ENCODE data around the gene PPFIA2.

The PPFIA2 gene

DNA sequence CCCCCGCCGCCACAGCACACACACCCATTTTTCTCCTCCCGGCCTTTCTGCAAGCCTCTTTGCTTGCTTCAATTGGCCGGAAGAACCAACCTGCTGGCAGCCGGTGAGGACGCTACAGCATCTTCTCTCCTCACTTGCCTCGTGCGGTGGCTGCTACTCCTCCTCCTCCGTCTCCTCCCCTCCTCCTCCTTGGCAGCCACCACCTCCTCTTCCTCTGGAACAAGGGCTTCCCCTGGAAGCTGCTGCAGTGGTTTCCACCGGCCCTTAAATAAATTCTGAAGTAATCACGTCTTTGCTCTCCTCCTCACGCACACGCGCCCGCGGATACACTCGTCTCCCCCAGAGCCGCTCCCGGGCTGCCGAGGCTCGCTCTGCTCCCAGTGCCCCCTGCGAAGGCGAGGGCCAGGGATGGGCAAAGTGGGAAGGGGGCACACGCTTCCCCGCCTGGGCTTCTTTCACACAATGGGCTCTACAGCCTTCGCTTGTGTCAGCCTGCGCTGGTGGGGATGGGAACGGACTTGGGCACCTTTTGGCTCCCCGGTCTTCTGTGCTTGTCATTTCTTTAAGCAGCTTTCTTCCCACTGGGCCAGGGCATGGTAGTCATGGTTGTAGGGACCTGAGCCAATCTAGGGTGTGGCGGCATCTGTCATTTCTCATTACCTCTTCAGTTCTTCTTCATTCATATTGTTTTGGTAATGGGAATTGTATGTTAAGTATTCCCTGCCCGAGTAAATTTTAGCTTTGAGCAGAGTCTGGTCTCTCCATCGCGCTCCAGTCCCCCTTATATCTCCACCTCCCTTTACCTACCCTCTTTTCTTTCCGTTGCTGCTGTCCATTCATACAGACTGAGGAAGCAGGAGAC is at the start of gene PPFIA2:
TSS of gene PPFIA2 (minus strand) at position 161 of the 862 bp plus-strand sequence.
- H3K4me3 ChIP-seq (ENCODE audit: low read depth, low read length), result peak within 1 kb of the TSS; percentile 62
- TF ChIP-seq, protein P1, sequence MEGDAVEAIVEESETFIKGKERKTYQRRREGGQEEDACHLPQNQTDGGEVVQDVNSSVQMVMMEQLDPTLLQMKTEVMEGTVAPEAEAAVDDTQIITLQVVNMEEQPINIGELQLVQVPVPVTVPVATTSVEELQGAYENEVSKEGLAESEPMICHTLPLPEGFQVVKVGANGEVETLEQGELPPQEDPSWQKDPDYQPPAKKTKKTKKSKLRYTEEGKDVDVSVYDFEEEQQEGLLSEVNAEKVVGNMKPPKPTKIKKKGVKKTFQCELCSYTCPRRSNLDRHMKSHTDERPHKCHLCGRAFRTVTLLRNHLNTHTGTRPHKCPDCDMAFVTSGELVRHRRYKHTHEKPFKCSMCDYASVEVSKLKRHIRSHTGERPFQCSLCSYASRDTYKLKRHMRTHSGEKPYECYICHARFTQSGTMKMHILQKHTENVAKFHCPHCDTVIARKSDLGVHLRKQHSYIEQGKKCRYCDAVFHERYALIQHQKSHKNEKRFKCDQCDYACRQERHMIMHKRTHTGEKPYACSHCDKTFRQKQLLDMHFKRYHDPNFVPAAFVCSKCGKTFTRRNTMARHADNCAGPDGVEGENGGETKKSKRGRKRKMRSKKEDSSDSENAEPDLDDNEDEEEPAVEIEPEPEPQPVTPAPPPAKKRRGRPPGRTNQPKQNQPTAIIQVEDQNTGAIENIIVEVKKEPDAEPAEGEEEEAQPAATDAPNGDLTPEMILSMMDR (IDR thresholded peaks at IDR 0.05; ENCODE audit: low read depth, low read length), result no peak
- peak; percentile 54 for DNase-seq (ENCODE audit: low read depth, low spot score)
- in situ Hi-C loops (cut with HindIII; ENCODE audit: low sequenced_read_pairs), result no loop called here

DNA sequence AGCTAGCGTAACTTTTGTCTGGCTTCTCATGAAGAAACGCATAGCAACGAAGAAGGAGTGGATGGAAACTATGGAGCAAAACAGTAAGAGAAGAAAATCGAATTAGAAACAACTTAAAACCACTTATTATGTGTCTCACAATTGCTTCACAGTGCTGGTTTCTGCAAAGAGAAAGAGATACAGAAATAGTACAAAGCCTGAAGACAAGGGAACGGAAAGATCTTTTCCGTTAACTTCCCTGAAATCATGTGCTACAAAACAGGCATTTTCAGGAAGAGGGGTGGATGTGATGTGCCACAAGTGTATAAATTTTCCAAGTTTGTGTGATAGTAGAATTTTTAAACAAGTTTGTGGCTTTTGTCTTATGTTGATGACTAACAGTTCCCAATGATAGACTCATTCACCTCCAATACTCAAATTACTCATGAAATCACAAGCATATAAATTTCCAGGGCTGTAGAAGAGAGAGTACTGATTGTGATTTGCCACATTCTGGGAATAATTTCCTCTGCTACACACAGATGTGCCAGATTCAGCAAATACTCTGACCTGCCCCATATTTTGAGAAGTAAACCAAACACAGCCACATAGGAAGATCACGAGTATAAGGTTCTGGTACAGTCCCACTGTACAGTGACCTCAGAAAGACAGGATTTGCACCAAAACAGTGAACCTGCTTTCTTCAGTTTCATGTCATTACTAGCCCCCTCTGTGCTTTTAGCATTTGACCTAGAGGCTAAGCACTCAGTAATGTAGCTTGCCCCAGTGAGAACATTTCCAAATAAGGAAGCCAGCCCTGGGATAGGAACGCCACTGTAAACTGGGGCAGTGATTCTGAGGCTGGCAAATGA is 41.4 kb upstream of the PPFIA2 start:
- H3K4me3 ChIP-seq (ENCODE audit: low read depth, low read length), result no peak overlapping the region
- TF ChIP-seq, protein P1 (IDR thresholded peaks at IDR 0.05; ENCODE audit: low read depth, low read length), result no peak
- in situ Hi-C loops (cut with HindIII; ENCODE audit: low sequenced_read_pairs), result no loop called here
- DNase-seq (ENCODE audit: low read depth, low spot score), result peak; percentile 58

DNA sequence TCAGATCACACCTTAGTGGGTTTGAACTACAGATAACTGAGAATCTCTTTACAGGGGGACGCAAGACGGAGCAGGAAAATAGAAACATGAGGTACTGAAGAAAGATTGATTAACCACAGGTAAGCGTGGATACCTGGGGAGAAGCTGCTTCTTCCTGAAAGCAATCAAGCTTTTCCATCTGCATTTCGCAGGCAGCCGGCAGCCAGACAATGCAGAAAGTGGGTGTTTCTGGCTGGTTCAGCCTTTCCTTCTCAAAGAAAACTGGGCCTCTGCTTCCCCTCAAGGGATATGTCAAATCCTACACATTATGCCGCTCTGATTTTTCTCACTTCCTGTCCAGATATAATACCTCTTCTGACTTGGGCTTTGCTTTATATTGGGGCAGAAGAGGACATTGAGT is 39.1 kb upstream of the PPFIA2 start:
- in situ Hi-C loops (cut with HindIII; ENCODE audit: low sequenced_read_pairs), result no loop called here
- no peak overlapping the region for H3K4me3 ChIP-seq (ENCODE audit: low read depth, low read length)
- DNase-seq (ENCODE audit: low read depth, low spot score), result no peak
- TF ChIP-seq, protein P1 (IDR thresholded peaks at IDR 0.05; ENCODE audit: low read depth, low read length), result no peak

DNA sequence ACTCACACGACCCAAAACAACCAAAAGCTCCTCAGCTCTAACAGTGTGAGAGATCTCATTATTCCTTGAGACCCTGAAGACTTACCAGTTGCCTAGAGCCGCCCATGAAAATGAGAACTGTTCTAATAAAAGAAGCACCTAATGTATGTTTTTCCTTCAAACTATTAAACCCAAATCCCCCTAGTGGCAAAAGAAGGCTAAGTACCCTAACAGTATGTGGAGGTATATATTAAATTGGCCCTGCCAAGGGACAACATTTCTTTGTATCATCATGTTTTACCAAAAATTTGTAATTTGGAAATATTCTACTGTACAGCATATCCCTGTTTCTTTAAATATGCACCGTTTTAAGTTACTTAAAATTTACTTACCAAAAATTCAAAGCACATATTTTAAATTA is 38.0 kb upstream of the PPFIA2 start:
- DNase-seq (ENCODE audit: low read depth, low spot score), result peak; percentile 25
- in situ Hi-C loops (cut with HindIII; ENCODE audit: low sequenced_read_pairs), result no loop called here
- H3K4me3 ChIP-seq (ENCODE audit: low read depth, low read length), result no peak overlapping the region
- TF ChIP-seq, protein P1 (IDR thresholded peaks at IDR 0.05; ENCODE audit: low read depth, low read length), result peak; percentile 64

DNA sequence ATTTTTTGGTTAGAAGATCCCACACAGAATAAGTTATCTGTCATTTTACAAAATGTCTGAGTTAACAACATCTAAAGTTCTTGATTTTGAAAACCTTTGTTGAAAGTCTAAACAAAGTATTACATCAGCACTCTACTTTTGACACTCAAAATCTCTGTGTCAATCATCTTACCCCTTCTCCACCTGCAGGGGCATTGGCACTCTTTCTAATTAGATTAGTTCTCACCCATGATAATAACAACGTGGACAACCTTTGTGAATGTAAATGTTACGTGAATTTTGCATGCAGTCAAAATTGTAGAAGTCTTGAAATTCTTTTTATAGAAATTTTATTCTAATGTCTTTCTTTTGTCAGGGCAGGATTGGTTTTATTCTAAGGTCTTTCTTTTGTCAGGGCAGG is 33.5 kb upstream of the PPFIA2 start:
- DNase-seq (ENCODE audit: low read depth, low spot score), result no peak
- H3K4me3 ChIP-seq (ENCODE audit: low read depth, low read length), result no peak overlapping the region
- in situ Hi-C loops (cut with HindIII; ENCODE audit: low sequenced_read_pairs), result no loop called here
- TF ChIP-seq, protein P1 (IDR thresholded peaks at IDR 0.05; ENCODE audit: low read depth, low read length), result no peak

DNA sequence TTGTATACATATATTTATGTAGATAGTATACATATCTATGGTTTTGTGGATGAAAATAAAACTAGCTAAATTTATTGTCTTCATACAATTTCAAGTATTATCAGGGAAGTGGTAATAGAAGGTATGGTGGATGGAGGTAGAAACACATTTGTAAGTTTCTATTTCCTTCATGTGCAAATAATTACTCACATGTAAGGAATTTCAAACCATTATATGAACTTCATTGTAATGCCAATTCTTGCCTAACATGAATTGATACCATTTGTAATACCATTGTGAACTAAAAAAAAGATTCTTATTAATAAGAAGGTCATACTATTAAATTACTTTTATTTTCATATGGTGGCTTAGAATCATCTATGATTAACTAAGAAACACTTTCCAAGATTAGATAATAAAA is 20.1 kb upstream of the PPFIA2 start:
- no peak for DNase-seq (ENCODE audit: low read depth, low spot score)
- no peak overlapping the region for H3K4me3 ChIP-seq (ENCODE audit: low read depth, low read length)
- TF ChIP-seq, protein P1 (IDR thresholded peaks at IDR 0.05; ENCODE audit: low read depth, low read length), result no peak
- in situ Hi-C loops (cut with HindIII; ENCODE audit: low sequenced_read_pairs), result no loop called here

Data from astrocyte of the spinal cord (primary cell).